ENCODE measurements around the gene CRIM1.

The CRIM1 gene

DNA sequence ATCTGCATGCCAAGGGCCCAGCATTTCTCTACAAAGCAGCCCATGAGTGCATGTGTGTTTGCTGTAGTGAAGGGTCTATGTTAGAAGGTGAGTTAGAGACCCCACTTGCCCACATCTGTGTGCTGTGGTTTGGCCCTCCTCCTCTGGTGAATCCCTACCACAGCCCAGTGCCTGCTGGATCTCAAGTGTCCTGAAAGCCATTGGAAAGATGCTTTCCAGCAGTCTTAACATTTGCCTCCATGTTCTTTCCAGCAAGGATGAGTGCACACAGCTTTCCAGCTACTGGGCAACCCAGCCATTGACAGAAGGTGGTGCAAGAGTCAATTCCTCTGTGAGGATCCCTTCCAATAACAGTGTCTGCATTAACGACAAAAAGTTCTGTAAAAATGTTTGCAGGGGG, 13.6 kb downstream of the CRIM1 start:
- Histone ChIP-seq H4K20me1 (ENCODE audit: insufficient read depth, low read length, poor library complexity, severe bottlenecking) (no peaks in the 10 kb centered on the region), H3K79me2 (ENCODE audit: insufficient read depth, low read length) (no peaks in the 10 kb centered on the region), H2AFZ (ENCODE audit: low read length) (no peak overlapping the region), H3K27me3 (ENCODE audit: insufficient read depth, low read length, poor library complexity, severe bottlenecking) (no peaks in the 10 kb centered on the region), H3F3A (ENCODE audit: low read depth) (no peaks in the 10 kb centered on the region), H3K4me3 (ENCODE audit: low read length, poor library complexity, severe bottlenecking) (no peak overlapping the region), H3K4me1 (ENCODE audit: insufficient read depth, low read length, poor library complexity, severe bottlenecking) (peaks cover 10% of the 10 kb centered on the region), H3K9ac (ENCODE audit: low read depth, low read length, poor library complexity, severe bottlenecking) (no peak overlapping the region), H3K9me3 (ENCODE audit: insufficient read depth, low read depth, low read length) (no peaks in the 10 kb centered on the region), H3K9me2 (replicated peaks; ENCODE audit: low read depth, low read length) (no peaks in the 10 kb centered on the region), H3K36me3 (ENCODE audit: insufficient read depth, low read length) (no peaks in the 10 kb centered on the region), H3K4me2 (ENCODE audit: low read depth, low read length, poor library complexity, severe bottlenecking) (no peak overlapping the region)
- TF ChIP-seq EZH2phosphoT487 (IDR thresholded peaks at IDR 0.05; ENCODE audit: borderline replicate concordance): no peak
- TF ChIP-seq, protein P1, sequence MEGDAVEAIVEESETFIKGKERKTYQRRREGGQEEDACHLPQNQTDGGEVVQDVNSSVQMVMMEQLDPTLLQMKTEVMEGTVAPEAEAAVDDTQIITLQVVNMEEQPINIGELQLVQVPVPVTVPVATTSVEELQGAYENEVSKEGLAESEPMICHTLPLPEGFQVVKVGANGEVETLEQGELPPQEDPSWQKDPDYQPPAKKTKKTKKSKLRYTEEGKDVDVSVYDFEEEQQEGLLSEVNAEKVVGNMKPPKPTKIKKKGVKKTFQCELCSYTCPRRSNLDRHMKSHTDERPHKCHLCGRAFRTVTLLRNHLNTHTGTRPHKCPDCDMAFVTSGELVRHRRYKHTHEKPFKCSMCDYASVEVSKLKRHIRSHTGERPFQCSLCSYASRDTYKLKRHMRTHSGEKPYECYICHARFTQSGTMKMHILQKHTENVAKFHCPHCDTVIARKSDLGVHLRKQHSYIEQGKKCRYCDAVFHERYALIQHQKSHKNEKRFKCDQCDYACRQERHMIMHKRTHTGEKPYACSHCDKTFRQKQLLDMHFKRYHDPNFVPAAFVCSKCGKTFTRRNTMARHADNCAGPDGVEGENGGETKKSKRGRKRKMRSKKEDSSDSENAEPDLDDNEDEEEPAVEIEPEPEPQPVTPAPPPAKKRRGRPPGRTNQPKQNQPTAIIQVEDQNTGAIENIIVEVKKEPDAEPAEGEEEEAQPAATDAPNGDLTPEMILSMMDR (conservative IDR thresholded peaks at IDR 0.05; ENCODE audit: low read length): no peak

DNA sequence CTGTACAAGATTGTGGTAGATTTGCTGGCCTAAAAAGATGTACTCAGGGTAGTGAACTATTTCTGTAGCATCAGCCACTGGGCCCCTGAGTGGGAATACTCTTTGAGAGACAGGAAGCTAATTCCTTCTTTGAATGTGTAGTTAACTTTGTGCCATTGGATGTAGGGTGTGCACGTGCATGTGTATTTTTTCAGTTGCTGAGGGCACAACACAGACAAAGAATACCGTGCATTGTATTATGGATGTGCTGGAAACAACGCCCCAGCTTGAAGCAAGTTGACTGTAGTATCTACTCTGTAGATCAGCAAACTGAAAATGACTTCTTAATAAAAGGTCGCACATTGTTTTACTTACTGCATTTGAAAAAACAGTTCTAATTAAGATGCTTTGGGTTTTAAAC, 14.1 kb downstream of the CRIM1 start:
- no peak overlapping the region for H3K4me2 ChIP-seq (ENCODE audit: low read depth, low read length, poor library complexity, severe bottlenecking)
- no peaks in the 10 kb centered on the region for H4K20me1 ChIP-seq (ENCODE audit: insufficient read depth, low read length, poor library complexity, severe bottlenecking)
- H3F3A ChIP-seq (ENCODE audit: low read depth): no peaks in the 10 kb centered on the region

GRCh38 chr2:36370281-36370680, 14.7 kb downstream of the CRIM1 start:
- TF ChIP-seq, protein P1 (conservative IDR thresholded peaks at IDR 0.05; ENCODE audit: low read length): no peak
- TF ChIP-seq EZH2phosphoT487 (IDR thresholded peaks at IDR 0.05; ENCODE audit: borderline replicate concordance): no peak
- Histone ChIP-seq H3K4me1 (ENCODE audit: insufficient read depth, low read length, poor library complexity, severe bottlenecking) (peaks cover 10% of the 10 kb centered on the region), H3K9ac (ENCODE audit: low read depth, low read length, poor library complexity, severe bottlenecking) (no peak overlapping the region), H2AFZ (ENCODE audit: low read length) (no peak overlapping the region), H3K9me2 (replicated peaks; ENCODE audit: low read depth, low read length) (no peaks in the 10 kb centered on the region), H3K27me3 (ENCODE audit: insufficient read depth, low read length, poor library complexity, severe bottlenecking) (no peaks in the 10 kb centered on the region), H3K36me3 (ENCODE audit: insufficient read depth, low read length) (no peaks in the 10 kb centered on the region), H3K4me3 (ENCODE audit: low read length, poor library complexity, severe bottlenecking) (no peak overlapping the region), H4K20me1 (ENCODE audit: insufficient read depth, low read length, poor library complexity, severe bottlenecking) (no peaks in the 10 kb centered on the region), H3F3A (ENCODE audit: low read depth) (no peaks in the 10 kb centered on the region), H3K4me2 (ENCODE audit: low read depth, low read length, poor library complexity, severe bottlenecking) (no peak overlapping the region), H3K9me3 (ENCODE audit: insufficient read depth, low read depth, low read length) (no peaks in the 10 kb centered on the region), H3K79me2 (ENCODE audit: insufficient read depth, low read length) (no peaks in the 10 kb centered on the region)

More for the DNA sequence above, 14.1 kb downstream of the CRIM1 start:
- Histone ChIP-seq H3K4me1 (ENCODE audit: insufficient read depth, low read length, poor library complexity, severe bottlenecking) (peaks cover 10% of the 10 kb centered on the region), H3K36me3 (ENCODE audit: insufficient read depth, low read length) (no peaks in the 10 kb centered on the region), H3K9ac (ENCODE audit: low read depth, low read length, poor library complexity, severe bottlenecking) (no peak overlapping the region), H3K4me3 (ENCODE audit: low read length, poor library complexity, severe bottlenecking) (no peak overlapping the region), H3K27me3 (ENCODE audit: insufficient read depth, low read length, poor library complexity, severe bottlenecking) (no peaks in the 10 kb centered on the region), H2AFZ (ENCODE audit: low read length) (no peak overlapping the region), H3K9me3 (ENCODE audit: insufficient read depth, low read depth, low read length) (no peaks in the 10 kb centered on the region), H3K79me2 (ENCODE audit: insufficient read depth, low read length) (no peaks in the 10 kb centered on the region), H3K9me2 (replicated peaks; ENCODE audit: low read depth, low read length) (no peaks in the 10 kb centered on the region)
- TF ChIP-seq, protein P1 (conservative IDR thresholded peaks at IDR 0.05; ENCODE audit: low read length): no peak
- no peak for TF ChIP-seq EZH2phosphoT487 (IDR thresholded peaks at IDR 0.05; ENCODE audit: borderline replicate concordance)

Measured in Loucy (cell line).